Ishikawa (cell line): ENCODE measurements around the gene C1orf122.

Experiments
- FOXM1 ChIP-seq: IDR thresholded peaks from 2 replicates; pipeline ENCODE4 v1.6.1; 2012; ENCODE audit warnings: low read depth, borderline replicate concordance
- NFIC ChIP-seq: IDR thresholded peaks from 2 replicates; pipeline ENCODE4 v1.6.1; 2012
- TAF1 ChIP-seq: IDR thresholded peaks from 2 replicates; pipeline ENCODE4 v1.6.1; 2012; ENCODE audit warnings: low read depth, mild to moderate bottlenecking
- ZBTB7A ChIP-seq: IDR thresholded peaks from 2 replicates; pipeline ENCODE4 v1.6.1; 2012; ENCODE audit warnings: low read depth

DNA sequence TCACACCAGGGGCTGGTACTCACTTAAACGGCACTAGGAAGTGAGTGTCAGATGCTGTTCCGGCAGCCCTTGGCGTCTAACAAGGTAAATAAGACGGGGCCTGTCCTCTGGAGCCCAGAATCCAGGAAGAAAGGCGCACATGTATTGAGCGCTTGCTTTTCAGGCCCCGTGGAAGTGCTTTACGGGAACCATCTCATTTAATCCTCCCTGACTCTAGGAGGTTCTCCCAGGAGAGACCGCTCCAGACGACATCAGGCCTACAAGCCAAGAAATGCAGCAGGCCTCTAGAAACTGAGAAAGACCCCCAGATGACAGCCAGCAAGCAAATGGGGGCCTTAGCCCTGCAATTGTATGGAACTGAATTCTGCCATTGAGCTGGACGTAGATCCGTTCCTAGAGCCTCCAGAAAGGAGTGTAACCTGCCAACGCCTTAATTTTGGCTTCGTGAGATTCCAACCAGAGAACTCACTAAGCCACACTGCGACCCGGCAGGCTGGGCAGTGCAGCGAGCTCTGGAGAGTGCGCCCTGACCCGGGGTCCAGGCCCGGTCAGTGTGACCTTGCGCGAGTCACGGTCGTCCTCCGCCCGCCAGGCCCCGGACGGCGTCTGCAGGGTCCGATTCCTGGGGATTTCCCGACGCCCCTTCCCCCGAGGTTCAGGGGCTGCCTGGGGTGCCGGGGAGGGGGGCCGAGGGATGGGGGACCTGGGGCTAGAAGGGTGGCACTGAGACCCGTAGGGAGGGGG is 14.5 kb upstream of the C1orf122 start:
- TF ChIP-seq FOXM1 (no peak), NFIC (no peak), TAF1 (no peak), ZBTB7A (no peak)
